ENCODE data around the gene GOLT1A. TPM values are rescaled to one million over a fixed set of nuclear protein-coding genes. Genes with fewer than 3 reads are reported as not detected.
A peak's percentile ranks its signal among the peaks of the same experiment; 100 is the strongest.

Gene GOLT1A
- total RNA-seq, 1 donor from 2014 or later, result 7.0 TPM

DNA sequence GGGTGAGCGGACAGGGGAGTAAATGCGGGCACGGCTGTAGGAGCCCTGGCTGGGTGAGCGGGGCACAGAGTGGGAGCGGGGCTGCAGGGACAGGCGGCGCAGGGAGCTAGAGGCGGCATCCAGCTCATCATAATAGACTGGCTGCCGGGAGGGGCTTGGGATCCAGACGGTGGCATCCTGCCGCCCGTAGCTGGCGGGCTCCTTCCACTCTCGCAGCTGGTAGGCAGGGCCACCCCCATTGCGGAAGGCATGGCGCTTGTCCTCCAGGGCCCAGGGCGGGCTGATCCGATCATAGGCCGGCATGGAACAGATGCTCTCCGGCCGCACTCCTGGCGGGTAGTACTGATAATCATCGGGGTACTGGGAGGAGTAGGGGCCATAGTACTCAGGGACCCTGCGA, 43.7 kb upstream of the GOLT1A start:
- H3K4me1 Mint-ChIP-seq (ENCODE audit: unreplicated experiment), result peaks cover 20% of the 10 kb centered on the region
- TF ChIP-seq, protein P1, sequence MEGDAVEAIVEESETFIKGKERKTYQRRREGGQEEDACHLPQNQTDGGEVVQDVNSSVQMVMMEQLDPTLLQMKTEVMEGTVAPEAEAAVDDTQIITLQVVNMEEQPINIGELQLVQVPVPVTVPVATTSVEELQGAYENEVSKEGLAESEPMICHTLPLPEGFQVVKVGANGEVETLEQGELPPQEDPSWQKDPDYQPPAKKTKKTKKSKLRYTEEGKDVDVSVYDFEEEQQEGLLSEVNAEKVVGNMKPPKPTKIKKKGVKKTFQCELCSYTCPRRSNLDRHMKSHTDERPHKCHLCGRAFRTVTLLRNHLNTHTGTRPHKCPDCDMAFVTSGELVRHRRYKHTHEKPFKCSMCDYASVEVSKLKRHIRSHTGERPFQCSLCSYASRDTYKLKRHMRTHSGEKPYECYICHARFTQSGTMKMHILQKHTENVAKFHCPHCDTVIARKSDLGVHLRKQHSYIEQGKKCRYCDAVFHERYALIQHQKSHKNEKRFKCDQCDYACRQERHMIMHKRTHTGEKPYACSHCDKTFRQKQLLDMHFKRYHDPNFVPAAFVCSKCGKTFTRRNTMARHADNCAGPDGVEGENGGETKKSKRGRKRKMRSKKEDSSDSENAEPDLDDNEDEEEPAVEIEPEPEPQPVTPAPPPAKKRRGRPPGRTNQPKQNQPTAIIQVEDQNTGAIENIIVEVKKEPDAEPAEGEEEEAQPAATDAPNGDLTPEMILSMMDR (conservative IDR thresholded peaks at IDR 0.05), result no peak
- no peak overlapping the region for H3K4me3 Mint-ChIP-seq
- H3K36me3 Mint-ChIP-seq, result peaks cover 16% of the 10 kb centered on the region
- no peak overlapping the region for H3K27ac Mint-ChIP-seq
- H3K9me3 Mint-ChIP-seq, result no peaks in the 10 kb centered on the region
- no peak for DNase-seq (ENCODE audit: extremely low spot score, unreplicated experiment)
- no peaks in the 10 kb centered on the region for H3K27me3 Mint-ChIP-seq

DNA sequence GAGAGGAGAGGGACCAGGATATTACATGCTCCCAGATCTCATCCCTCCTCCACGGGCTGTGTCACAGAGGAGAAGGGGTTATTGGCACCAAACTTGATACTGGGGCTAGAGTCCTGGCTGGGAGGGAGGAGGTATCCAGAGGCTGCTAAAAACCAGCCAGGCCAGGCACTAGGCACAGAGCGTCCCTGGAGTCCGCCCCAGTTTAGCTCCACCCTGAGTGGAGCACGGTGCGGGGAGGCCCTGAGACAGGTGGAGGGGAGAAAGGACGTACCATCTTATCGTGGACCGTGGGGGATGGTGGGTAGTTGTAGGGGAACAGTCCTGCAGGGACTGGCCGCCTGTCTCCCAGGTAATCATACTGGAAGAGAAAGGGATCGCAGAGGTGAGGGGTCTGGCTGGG, 42.7 kb upstream of the GOLT1A start:
- Mint-ChIP-seq H3K4me3 (no peak overlapping the region), H3K27me3 (no peaks in the 10 kb centered on the region), H3K9me3 (no peaks in the 10 kb centered on the region), H3K4me1 (ENCODE audit: unreplicated experiment) (peaks cover 17% of the 10 kb centered on the region), H3K27ac (peak overlapping the region; percentile 66), H3K36me3 (peaks cover 16% of the 10 kb centered on the region)
- DNase-seq (ENCODE audit: extremely low spot score, unreplicated experiment), result no peak
- TF ChIP-seq, protein P1 (conservative IDR thresholded peaks at IDR 0.05), result no peak

DNA sequence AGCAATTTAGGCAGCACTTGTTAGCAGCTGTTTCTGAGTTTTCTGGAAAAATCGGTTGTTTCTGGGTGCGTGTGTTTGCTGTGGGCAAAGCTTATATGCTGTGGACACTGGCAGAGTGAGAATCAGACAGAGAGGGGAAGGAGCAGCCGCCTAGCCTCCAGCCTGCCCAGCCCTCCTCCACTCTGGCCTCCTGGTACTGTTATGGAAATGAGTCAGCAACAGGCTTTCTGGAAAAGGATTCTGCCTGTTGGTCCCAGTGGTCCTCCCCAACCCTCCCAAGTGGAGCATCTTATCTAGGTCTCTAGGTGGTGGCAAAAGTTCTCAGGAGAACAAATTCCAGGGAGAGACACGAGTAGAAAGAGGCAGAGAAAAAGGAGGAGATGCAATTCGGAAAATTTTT, 42.2 kb upstream of the GOLT1A start:
- peaks cover 17% of the 10 kb centered on the region for H3K4me1 Mint-ChIP-seq (ENCODE audit: unreplicated experiment)
- H3K27me3 Mint-ChIP-seq, result no peaks in the 10 kb centered on the region
- no peaks in the 10 kb centered on the region for H3K9me3 Mint-ChIP-seq
- TF ChIP-seq, protein P1 (conservative IDR thresholded peaks at IDR 0.05), result no peak
- no peak for DNase-seq (ENCODE audit: extremely low spot score, unreplicated experiment)
- no peak overlapping the region for H3K4me3 Mint-ChIP-seq
- peaks cover 16% of the 10 kb centered on the region for H3K36me3 Mint-ChIP-seq
- peak overlapping the region; percentile 66 for H3K27ac Mint-ChIP-seq

DNA sequence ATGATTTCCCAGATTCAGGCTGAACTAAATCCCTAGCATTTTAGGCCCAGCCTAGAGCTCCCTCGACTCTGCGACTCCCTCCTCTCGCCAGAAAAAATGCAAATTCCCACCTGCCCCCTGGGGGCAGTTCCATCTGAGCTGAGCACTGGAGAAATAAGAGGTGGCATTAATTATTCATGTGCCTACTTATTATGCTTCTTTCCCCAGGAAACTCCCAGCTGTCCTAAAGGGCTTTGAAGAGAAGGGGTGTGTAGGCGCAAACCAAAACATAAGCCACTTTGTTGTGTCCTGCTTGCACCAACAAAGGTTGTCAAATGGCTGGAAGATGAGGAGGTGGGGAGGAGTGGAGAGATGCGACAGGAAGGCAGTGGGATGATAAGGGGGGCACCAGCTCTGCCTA, 41.4 kb upstream of the GOLT1A start:
- Mint-ChIP-seq H3K9me3 (no peaks in the 10 kb centered on the region), H3K27ac (peak overlapping the region; percentile 66), H3K36me3 (peaks cover 16% of the 10 kb centered on the region), H3K27me3 (no peaks in the 10 kb centered on the region), H3K4me3 (no peak overlapping the region), H3K4me1 (ENCODE audit: unreplicated experiment) (peaks cover 19% of the 10 kb centered on the region)
- TF ChIP-seq, protein P1 (conservative IDR thresholded peaks at IDR 0.05), result no peak
- DNase-seq (ENCODE audit: extremely low spot score, unreplicated experiment), result no peak

DNA sequence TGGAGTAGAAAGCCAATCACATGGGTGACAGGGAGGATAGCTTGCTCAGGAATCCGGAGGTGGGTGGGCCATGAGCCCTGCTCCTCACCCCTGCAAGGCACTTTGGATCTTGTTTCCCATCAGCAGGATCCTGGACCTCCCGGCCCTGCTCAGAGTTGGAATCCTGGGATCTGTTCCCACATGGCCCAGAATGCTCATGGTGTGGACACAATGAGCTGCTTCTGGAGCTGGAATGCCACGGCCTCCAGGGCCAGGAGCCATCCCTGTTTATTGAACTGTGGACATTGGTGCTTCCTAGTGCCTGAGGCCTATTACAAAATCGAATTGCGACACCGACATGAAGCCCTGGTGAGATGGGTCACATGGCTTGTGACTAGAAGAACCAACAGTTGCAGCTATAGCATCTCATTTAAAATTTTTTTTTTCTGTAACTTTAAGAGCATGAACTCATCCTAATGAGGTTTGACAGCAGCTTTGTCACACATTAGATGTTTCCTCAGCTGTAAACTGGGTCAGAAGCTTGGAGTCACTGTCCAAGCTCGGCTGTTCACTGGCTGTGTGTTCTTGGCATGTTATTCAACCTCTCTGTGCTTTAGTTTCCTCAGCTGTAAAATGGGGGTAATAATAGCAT, 40.4 kb upstream of the GOLT1A start:
- TF ChIP-seq, protein P1 (conservative IDR thresholded peaks at IDR 0.05), result no peak
- Mint-ChIP-seq H3K36me3 (peaks cover 16% of the 10 kb centered on the region), H3K4me1 (ENCODE audit: unreplicated experiment) (peaks cover 26% of the 10 kb centered on the region), H3K27ac (no peak overlapping the region), H3K9me3 (no peaks in the 10 kb centered on the region), H3K4me3 (no peak overlapping the region), H3K27me3 (no peaks in the 10 kb centered on the region)
- no peak for DNase-seq (ENCODE audit: extremely low spot score, unreplicated experiment)
